CD8-positive, alpha-beta memory T cell (primary cell): Measurements from ENCODE around the gene TMCC2. TPM values are rescaled to one million over a fixed set of nuclear protein-coding genes. Genes with fewer than 3 reads are reported as not detected.
A peak's percentile ranks its signal among the peaks of the same experiment; 100 is the strongest.

ENCODE experiments used
- CTCF ChIA-PET: fragments of 350-600 bp; sonication (Branson Sonifier 250); formaldehyde crosslinking; loops from one replicate; lab custom pipeline; 2021; ENCODE audit warnings: antibody characterized with exemption; lab: Charles Lee
- POLR2A ChIA-PET: fragments of 350-600 bp; sonication (Branson Sonifier 250); formaldehyde crosslinking; loops from one replicate; lab custom pipeline; 2021; ENCODE audit warnings: antibody characterized with exemption; lab: Charles Lee
- DNase-seq, 5 donors: peaks; one replicate each; pipeline versions ENCODE4 v3.0.0 to v3.0.0-alpha.2; 2020 to 2022; ENCODE audit warnings: mixed read lengths in 1 of 5
- H3K27ac ChIP-seq: one replicate; pipeline ENCODE4 v1.7.0; 2013; ENCODE audit warnings: low read depth, mild to moderate bottlenecking, low read length, moderate library complexity
- H3K27me3 ChIP-seq: 2 replicates; pipeline ENCODE4 v1.7.0; 2013; ENCODE audit warnings: low read length, mild to moderate bottlenecking; ENCODE audit not compliant: insufficient read depth, poor library complexity, severe bottlenecking
- H3K36me3 ChIP-seq: 2 replicates; pipeline ENCODE4 v1.7.0; 2013; ENCODE audit warnings: mild to moderate bottlenecking, low read length, moderate library complexity; ENCODE audit not compliant: insufficient read depth
- H3K4me1 ChIP-seq: 2 replicates; pipeline ENCODE4 v1.7.0; 2013; ENCODE audit warnings: mild to moderate bottlenecking, low read length, moderate library complexity; ENCODE audit not compliant: insufficient read depth
- H3K4me3 ChIP-seq: 2 replicates; pipeline ENCODE4 v1.7.0; 2013; ENCODE audit warnings: mild to moderate bottlenecking, low read length
- H3K9me3 ChIP-seq: 2 replicates; pipeline ENCODE4 v1.7.0; 2013; ENCODE audit warnings: mild to moderate bottlenecking, low read length
- H3K27ac Mint-ChIP-seq, 8 donors: one replicate each; pipeline ENCODE4 v1.8.0; 2020 to 2021; ENCODE audit warnings: mixed read lengths in 8 of 8, mild to moderate bottlenecking in 6 of 8, inconsistent platforms in 3 of 8, moderate library complexity in 3 of 8
- H3K27me3 Mint-ChIP-seq, 2 donors: one replicate each; pipeline ENCODE4 v1.8.0; 2020 to 2021; ENCODE audit warnings: mixed read lengths in 2 of 2, mild to moderate bottlenecking in 1 of 2, moderate library complexity in 1 of 2
- H3K36me3 Mint-ChIP-seq, 3 donors: one replicate each; pipeline ENCODE4 v1.8.0; 2020 to 2021; ENCODE audit warnings: mixed read lengths in 3 of 3, inconsistent platforms in 1 of 3, mild to moderate bottlenecking in 1 of 3
- H3K4me1 Mint-ChIP-seq, 3 donors: one replicate each; pipeline ENCODE4 v1.8.0; 2020 to 2021; ENCODE audit warnings: mixed read lengths in 3 of 3, inconsistent platforms in 1 of 3, mild to moderate bottlenecking in 1 of 3
- H3K4me3 Mint-ChIP-seq, 7 donors: one replicate each; pipeline ENCODE4 v1.8.0; 2020 to 2021; ENCODE audit warnings: mixed read lengths in 7 of 7, mild to moderate bottlenecking in 6 of 7, moderate library complexity in 4 of 7, inconsistent platforms in 2 of 7
- H3K9me3 Mint-ChIP-seq, 5 donors: one replicate each; pipeline ENCODE4 v1.8.0; 2020 to 2022; ENCODE audit warnings: mixed read lengths in 5 of 5, mild to moderate bottlenecking in 3 of 5, moderate library complexity in 2 of 5, inconsistent platforms in 1 of 5
- polyA plus RNA-seq: library from polyadenylated mRNA; unstranded; fragments of 300-500 nt; fragmentation: Illumina TruSeq; gene quantifications from one replicate; pipeline ENCODE4 v1.2.3, GENCODE V29; 2021
- total RNA-seq, 2 experiments: library from RNA; stranded (reverse); gene quantifications; one replicate each; pipeline ENCODE4 v1.2.3, GENCODE V29; 2021

The TMCC2 gene
- total and polyA plus RNA-seq, 3 experiments from 2014 or later: 1.4 to 8.4 (median 7.1) TPM

DNA sequence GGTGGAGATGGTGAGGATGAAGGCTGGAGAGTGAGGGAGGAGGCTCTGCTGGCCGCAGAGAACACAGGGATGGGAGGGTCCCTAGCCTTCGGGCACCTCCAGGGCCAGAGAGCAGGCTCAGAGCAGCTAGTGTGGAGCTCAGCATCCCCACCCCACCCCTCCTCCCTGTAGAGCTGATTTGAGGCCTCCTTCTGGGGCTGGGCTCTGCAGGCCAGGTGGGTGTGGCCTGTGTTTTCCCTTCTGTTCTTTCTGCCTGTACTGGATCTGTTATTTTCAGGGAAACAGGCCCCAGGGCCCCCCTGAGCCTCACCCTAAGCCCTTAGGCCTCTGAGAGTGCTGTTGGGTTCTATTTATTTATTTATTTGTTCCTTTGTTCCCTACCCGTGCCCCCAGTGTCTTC lies 44.8 kb downstream of the TMCC2 start:
- no peak overlapping the region for H3K27ac ChIP-seq
- no peaks in the 10 kb centered on the region for H3K9me3 ChIP-seq
- ChIA-PET CTCF (interaction anchor here (0.9 to 37.5 kb wide), 12 partner anchors 12 to 297 kb away, joined by 3 to 1351 read pairs (median 8); partner anchors contain the start of gene NUAK2), POLR2A (interaction anchor here (0.6 to 1.8 kb wide), 2 partner anchors 15 to 164 kb away, joined by 3 to 10 read pairs; no protein-coding TSS in a partner anchor)
- no peak overlapping the region for H3K4me3 ChIP-seq
- H3K4me1 Mint-ChIP-seq: peaks cover 16 to 35% (median 22%) of the 10 kb centered on the region in 3 donors
- peak overlapping the region in 1 of 8 donors; percentile 68 for H3K27ac Mint-ChIP-seq
- peaks cover 30% of the 10 kb centered on the region for H3K4me1 ChIP-seq
- no peaks in the 10 kb centered on the region for H3K27me3 ChIP-seq
- no peak for DNase-seq
- no peak overlapping the region for H3K4me3 Mint-ChIP-seq
- no peaks in the 10 kb centered on the region for H3K36me3 ChIP-seq
- no peaks in the 10 kb centered on the region for H3K9me3 Mint-ChIP-seq
- peaks cover 0 to 17% (median 2%) of the 10 kb centered on the region in 3 donors for H3K36me3 Mint-ChIP-seq
- peaks cover 0 to 2% of the 10 kb centered on the region in 2 donors for H3K27me3 Mint-ChIP-seq

DNA sequence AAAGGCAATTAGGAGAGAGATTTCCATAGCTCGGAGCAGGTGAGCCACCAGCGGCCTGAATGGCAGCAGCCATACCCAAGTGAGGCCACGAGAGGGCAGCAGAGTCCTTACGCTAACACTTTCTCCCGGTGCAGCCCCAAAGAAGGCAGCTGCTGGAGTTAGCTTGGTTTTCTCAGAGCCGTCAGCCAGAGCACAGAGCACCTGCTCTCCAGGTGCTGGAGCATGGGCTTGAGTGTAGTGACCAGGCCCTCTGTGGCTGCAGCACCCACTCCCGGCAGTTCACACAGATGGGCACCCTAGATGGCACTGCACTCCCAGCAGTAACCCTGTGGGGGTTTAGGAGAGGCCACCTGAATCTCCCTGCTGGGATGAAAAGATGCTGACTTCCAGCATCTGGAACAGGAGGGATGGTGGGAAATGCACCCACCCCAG lies 45.8 kb downstream of the TMCC2 start:
- Mint-ChIP-seq H3K4me3 (peak overlapping the region; percentile 33 to 79 (median 56)), H3K4me1 (peaks cover 23 to 45% (median 31%) of the 10 kb centered on the region in 3 donors), H3K27ac (peak overlapping the region in 5 of 8 donors; percentile 14 to 75 (median 71)), H3K9me3 (no peaks in the 10 kb centered on the region), H3K36me3 (peaks cover 0 to 17% (median 2%) of the 10 kb centered on the region in 3 donors), H3K27me3 (peaks cover 0 to 2% of the 10 kb centered on the region in 2 donors)
- Histone ChIP-seq H3K36me3 (no peaks in the 10 kb centered on the region), H3K9me3 (no peaks in the 10 kb centered on the region), H3K4me1 (peaks cover 40% of the 10 kb centered on the region), H3K27me3 (no peaks in the 10 kb centered on the region), H3K4me3 (peak overlapping the region; percentile 33), H3K27ac (no peak overlapping the region)
- peak; percentile 74 to 87 (median 76) for DNase-seq
- ChIA-PET CTCF (interaction anchor here (0.6 to 37.5 kb wide), 29 partner anchors 8 to 282 kb away, joined by 3 to 1351 read pairs (median 5); partner anchors contain the start of genes KLHDC8A, NUAK2 and TMCC2), POLR2A (interaction anchor here (0.5 to 3.1 kb wide), 10 partner anchors 12 to 81 kb away, joined by 3 to 45 read pairs (median 4); partner anchors contain the start of gene NUAK2)

DNA sequence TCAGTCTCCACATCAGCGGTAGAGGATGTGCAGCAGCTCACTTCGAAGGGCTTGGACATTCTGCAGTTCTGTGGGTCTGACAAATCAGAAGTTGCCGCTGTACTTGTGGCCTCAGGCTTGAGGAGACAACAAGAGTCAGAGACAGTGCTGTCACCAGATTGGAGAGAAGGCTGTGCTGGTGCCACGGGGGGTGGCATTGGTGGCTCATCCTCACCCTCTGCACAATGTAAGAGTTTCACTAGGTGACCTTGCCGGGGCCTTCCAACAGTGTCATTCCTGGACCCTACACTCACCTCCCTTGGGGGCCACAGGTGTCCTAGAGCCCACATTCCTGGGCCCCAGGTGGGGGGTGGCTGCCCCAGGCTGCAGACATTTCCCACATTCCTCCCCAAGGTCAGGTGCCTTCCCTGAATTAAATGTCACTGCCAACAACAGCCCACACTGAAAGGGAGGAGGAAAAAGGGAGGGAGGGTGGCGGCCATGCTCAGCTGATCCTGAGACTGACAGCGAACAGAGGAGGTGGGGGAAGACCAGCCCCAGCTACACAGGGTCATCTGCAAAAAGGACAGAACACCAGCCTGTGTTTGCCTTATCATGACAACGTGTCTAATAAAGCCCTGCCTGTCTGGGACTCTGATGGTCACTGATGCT lies 46.4 kb downstream of the TMCC2 start:
- Histone ChIP-seq H3K9me3 (no peaks in the 10 kb centered on the region), H3K27me3 (no peaks in the 10 kb centered on the region), H3K36me3 (no peaks in the 10 kb centered on the region), H3K4me3 (peak overlapping the region; percentile 33), H3K27ac (no peak overlapping the region), H3K4me1 (peaks cover 46% of the 10 kb centered on the region)
- Mint-ChIP-seq H3K36me3 (peaks cover 0 to 14% (median 2%) of the 10 kb centered on the region in 3 donors), H3K4me3 (peak overlapping the region in 4 of 7 donors; percentile 32 to 79 (median 62)), H3K9me3 (no peaks in the 10 kb centered on the region), H3K4me1 (peaks cover 28 to 50% (median 37%) of the 10 kb centered on the region in 3 donors), H3K27ac (peak overlapping the region in 5 of 8 donors; percentile 47 to 81 (median 66)), H3K27me3 (peaks cover 0 to 2% of the 10 kb centered on the region in 2 donors)
- CTCF ChIA-PET: interaction anchor here (0.8 to 37.5 kb wide), 25 partner anchors 9 to 250 kb away, joined by 3 to 1351 read pairs (median 7); partner anchors contain the start of genes KLHDC8A, NUAK2 and TMCC2
- POLR2A ChIA-PET: interaction anchor here (0.7 to 3.1 kb wide), 10 partner anchors 11 to 430 kb away, joined by 3 to 45 read pairs (median 6); partner anchors contain the start of gene NUAK2
- no peak for DNase-seq

DNA sequence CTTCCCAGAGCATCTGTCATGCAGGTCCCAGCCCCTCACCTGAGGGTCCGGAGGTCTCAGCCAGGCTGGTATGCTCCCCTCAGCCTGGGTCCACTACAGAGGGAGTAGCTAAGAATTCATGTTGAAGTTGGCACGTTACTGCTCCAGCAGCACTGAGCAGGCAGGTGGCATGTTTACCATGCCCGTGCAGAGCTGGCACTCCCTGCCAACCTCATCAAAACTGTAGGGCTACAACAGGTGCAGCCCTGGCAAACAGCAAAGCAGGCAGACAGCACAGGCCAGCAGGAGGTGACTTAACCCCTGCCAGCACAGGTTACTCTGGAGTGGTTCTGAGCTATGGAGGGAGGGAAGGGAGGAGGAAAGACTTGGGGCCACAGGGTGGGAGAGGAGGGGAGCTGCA lies 47.4 kb downstream of the TMCC2 start:
- Mint-ChIP-seq H3K27ac (peak overlapping the region in 4 of 8 donors; percentile 8 to 84 (median 78)), H3K4me3 (peak overlapping the region in 5 of 7 donors; percentile 44 to 85 (median 61)), H3K4me1 (peaks cover 37 to 59% (median 47%) of the 10 kb centered on the region in 3 donors), H3K36me3 (peaks cover 0 to 13% (median 2%) of the 10 kb centered on the region in 3 donors), H3K9me3 (no peaks in the 10 kb centered on the region), H3K27me3 (peaks cover 0 to 2% of the 10 kb centered on the region in 2 donors)
- Histone ChIP-seq H3K4me1 (peaks cover 55% of the 10 kb centered on the region), H3K36me3 (no peaks in the 10 kb centered on the region), H3K4me3 (peak overlapping the region; percentile 20), H3K27me3 (no peaks in the 10 kb centered on the region), H3K9me3 (no peaks in the 10 kb centered on the region), H3K27ac (no peak overlapping the region)
- ChIA-PET POLR2A (interaction anchor here (0.9 to 3.1 kb wide), 6 partner anchors 10 to 50 kb away, joined by 3 to 45 read pairs (median 20); partner anchors contain the start of gene NUAK2), CTCF (interaction anchor here (0.9 to 37.5 kb wide), 8 partner anchors 10 to 249 kb away, joined by 3 to 1351 read pairs (median 23); partner anchors contain the start of gene NUAK2)
- peak in 2 of 5 donors; percentile 15 to 65 for DNase-seq

DNA sequence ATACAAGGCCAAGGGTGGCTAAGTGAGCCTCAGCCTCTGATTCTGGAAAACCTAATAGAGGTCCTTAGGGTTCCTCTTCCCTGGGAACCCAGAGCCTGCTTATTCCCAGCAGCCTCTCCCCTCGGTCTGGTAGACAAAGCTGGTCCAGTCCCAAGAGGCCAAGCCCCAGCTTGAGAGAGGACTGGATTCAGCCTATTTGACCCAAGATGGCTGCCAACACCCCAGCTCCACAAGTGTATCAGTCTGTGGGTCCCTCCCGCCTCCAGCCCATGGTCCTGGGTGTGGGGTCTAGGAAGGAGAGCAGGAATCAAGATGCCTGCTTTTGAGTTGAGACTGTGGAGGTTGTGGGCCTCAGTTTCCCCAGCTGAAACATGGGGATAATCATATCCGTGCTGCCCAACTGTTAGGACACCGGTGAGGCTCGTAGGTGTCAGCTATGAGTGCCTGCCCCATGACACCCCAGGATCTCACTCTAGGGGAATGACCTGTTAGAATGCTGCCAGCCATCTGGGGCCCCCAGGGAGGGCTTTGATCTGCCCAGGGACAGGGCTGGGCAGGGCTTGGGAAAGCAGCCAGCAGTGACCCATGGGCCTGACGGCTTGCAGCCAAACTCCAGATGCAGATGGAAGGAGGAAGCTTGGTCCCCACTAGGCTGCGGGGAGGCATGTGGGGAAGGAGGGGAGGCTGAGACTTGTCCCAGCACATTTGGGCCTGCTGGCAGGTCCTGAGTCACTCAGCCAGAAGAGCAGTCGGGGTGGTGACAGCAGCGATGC lies 48.4 kb downstream of the TMCC2 start:
- Histone ChIP-seq H3K27ac (no peak overlapping the region), H3K9me3 (no peaks in the 10 kb centered on the region), H3K36me3 (no peaks in the 10 kb centered on the region), H3K4me3 (peak overlapping the region; percentile 20), H3K4me1 (peaks cover 62% of the 10 kb centered on the region), H3K27me3 (no peaks in the 10 kb centered on the region)
- POLR2A ChIA-PET: interaction anchor here (1.5 to 3.1 kb wide), 5 partner anchors 9 to 49 kb away, joined by 6 to 45 read pairs (median 32); partner anchors contain the start of gene NUAK2
- peak overlapping the region in 1 of 8 donors; percentile 79 for H3K27ac Mint-ChIP-seq
- peaks cover 0 to 2% of the 10 kb centered on the region in 2 donors for H3K27me3 Mint-ChIP-seq
- no peaks in the 10 kb centered on the region for H3K9me3 Mint-ChIP-seq
- no peak for DNase-seq
- CTCF ChIA-PET: interaction anchor here (1.3 to 37.5 kb wide), 6 partner anchors 10 to 78 kb away, joined by 4 to 1351 read pairs (median 34); partner anchors contain the start of gene NUAK2
- peaks cover 0 to 8% (median 5%) of the 10 kb centered on the region in 3 donors for H3K36me3 Mint-ChIP-seq
- peaks cover 43 to 66% (median 50%) of the 10 kb centered on the region in 3 donors for H3K4me1 Mint-ChIP-seq
- no peak overlapping the region for H3K4me3 Mint-ChIP-seq

DNA sequence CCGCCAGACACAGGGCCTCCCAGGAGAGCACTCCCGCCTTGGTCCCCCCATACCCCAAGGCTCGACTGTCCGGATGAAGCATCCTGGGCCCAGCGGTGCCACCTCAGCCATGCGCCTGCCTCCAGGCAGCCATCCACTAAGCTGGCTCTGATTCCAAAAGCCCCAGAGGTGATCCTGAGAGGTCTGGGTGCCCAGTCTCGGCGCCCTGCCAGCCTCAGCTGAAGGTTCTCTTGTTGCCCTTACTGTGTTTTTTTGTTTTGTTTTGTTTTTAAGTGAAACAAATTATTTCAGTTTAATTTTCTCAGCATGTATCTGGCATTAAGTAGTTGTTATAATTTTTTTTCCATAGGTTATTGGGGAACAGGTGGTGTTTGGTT lies 48.9 kb downstream of the TMCC2 start:
- Mint-ChIP-seq H3K4me3 (no peak overlapping the region), H3K4me1 (peaks cover 43 to 67% (median 50%) of the 10 kb centered on the region in 3 donors), H3K27ac (no peak overlapping the region), H3K9me3 (no peaks in the 10 kb centered on the region), H3K27me3 (peaks cover 0 to 2% of the 10 kb centered on the region in 2 donors), H3K36me3 (peaks cover 0 to 6% (median 5%) of the 10 kb centered on the region in 3 donors)
- no peaks in the 10 kb centered on the region for H3K36me3 ChIP-seq
- H3K27ac ChIP-seq: no peak overlapping the region
- H3K9me3 ChIP-seq: no peaks in the 10 kb centered on the region
- DNase-seq: no peak
- CTCF ChIA-PET: interaction anchor here (1.3 to 37.5 kb wide), 3 partner anchors 9 to 44 kb away, joined by 4 to 1351 read pairs (median 231); partner anchors contain the start of gene NUAK2
- POLR2A ChIA-PET: interaction anchor here (2.7 to 2.8 kb wide), 2 partner anchors 12 to 44 kb away, joined by 6 to 32 read pairs; no protein-coding TSS in a partner anchor
- no peak overlapping the region for H3K4me3 ChIP-seq
- H3K27me3 ChIP-seq: no peaks in the 10 kb centered on the region
- peaks cover 62% of the 10 kb centered on the region for H3K4me1 ChIP-seq

DNA sequence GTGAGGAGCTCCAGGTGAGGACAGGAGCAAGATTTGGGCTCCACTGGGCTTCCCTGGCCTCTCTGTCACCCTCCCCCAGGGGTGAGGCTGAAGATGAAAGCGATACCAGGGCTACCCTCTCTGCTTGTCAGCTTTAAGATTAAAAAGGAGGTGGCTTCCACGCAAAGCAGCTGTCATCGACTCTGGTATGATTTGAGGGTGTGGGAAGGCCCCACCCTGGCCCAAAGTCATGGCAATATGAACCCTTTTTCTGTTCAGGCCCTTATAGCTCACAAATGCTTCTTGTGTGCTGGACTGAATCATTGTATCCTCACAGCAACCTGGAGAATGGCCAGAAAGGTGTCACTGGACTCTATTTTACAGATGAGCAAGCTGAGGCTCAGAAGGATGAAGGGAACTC lies 52.2 kb downstream of the TMCC2 start:
- peak in 1 of 5 donors; percentile 23 for DNase-seq
- peak overlapping the region in 1 of 7 donors; percentile 22 for H3K4me3 Mint-ChIP-seq
- ChIA-PET CTCF (interaction anchor here (1.2 to 37.5 kb wide), 3 partner anchors 18 to 249 kb away, joined by 3 to 1351 read pairs (median 3); partner anchors contain the start of gene NUAK2), POLR2A (interaction anchor here (0.9 kb wide), 1 partner anchor 41 kb away, joined by 7 read pairs; no protein-coding TSS in a partner anchor)
- H3K27me3 ChIP-seq: no peaks in the 10 kb centered on the region
- no peak overlapping the region for H3K27ac ChIP-seq
- H3K4me1 Mint-ChIP-seq: peaks cover 62 to 78% (median 66%) of the 10 kb centered on the region in 3 donors
- H3K9me3 Mint-ChIP-seq: no peaks in the 10 kb centered on the region
- no peak overlapping the region for H3K4me3 ChIP-seq
- H3K27ac Mint-ChIP-seq: peak overlapping the region in 2 of 8 donors; percentile 39 to 54
- H3K27me3 Mint-ChIP-seq: no peaks in the 10 kb centered on the region
- H3K4me1 ChIP-seq: peaks cover 77% of the 10 kb centered on the region
- no peaks in the 10 kb centered on the region for H3K9me3 ChIP-seq
- no peaks in the 10 kb centered on the region for H3K36me3 ChIP-seq
- H3K36me3 Mint-ChIP-seq: peaks cover 0 to 3% (median 0%) of the 10 kb centered on the region in 3 donors
